ENCODE results near the gene CD52. TPM values are rescaled to one million over a fixed set of nuclear protein-coding genes. Genes with fewer than 3 reads are reported as not detected.

Gene CD52
- 874 TPM for polyA plus RNA-seq (2012; ENCODE audit: low read depth, missing spikeins)

GRCh38 chr1:26317612-26318337 lies at the start of gene CD52:
CD52 (plus strand) TSS chr1:26317958; CDS start chr1:26318018, 60 bp downstream.
- FAIRE-seq = peak; percentile 91
- peak; percentile 76 for TF ChIP-seq POLR2A (IDR thresholded peaks at IDR 0.05; ENCODE audit: low read depth, low read length)
- TF ChIP-seq POU2F2 (IDR thresholded peaks at IDR 0.05; ENCODE audit: low read depth, low read length) = no peak
- no peak; the same call in 1 of the 2 replicates for TF ChIP-seq POLR2AphosphoS5 (IDR thresholded peaks at IDR 0.05; ENCODE audit: low read depth, low read length)
- no peak for TF ChIP-seq PAX5 (IDR thresholded peaks at IDR 0.05; ENCODE audit: insufficient read depth, low read length, severe bottlenecking)
- peak; percentile 29; the same call in 1 of the 2 replicates for TF ChIP-seq SPI1 (IDR thresholded peaks at IDR 0.05; ENCODE audit: low read depth, low read length)
- no peak; the same call in 1 of the 2 replicates for TF ChIP-seq TAF1 (IDR thresholded peaks at IDR 0.05; ENCODE audit: low read depth, low read length)
- peak; percentile 67 for DNase-seq (ENCODE audit: insufficient read length, low spot score)

- DNase-seq (ENCODE audit: insufficient read length, low spot score) (no peak), FAIRE-seq (no peak)
- TF ChIP-seq POLR2A (IDR thresholded peaks at IDR 0.05; ENCODE audit: low read depth, low read length) = no peak
- no peak for TF ChIP-seq SPI1 (IDR thresholded peaks at IDR 0.05; ENCODE audit: low read depth, low read length)
- no peak for TF ChIP-seq POLR2AphosphoS5 (IDR thresholded peaks at IDR 0.05; ENCODE audit: low read depth, low read length)
- TF ChIP-seq POU2F2 (IDR thresholded peaks at IDR 0.05; ENCODE audit: low read depth, low read length) = no peak
- no peak for TF ChIP-seq TAF1 (IDR thresholded peaks at IDR 0.05; ENCODE audit: low read depth, low read length)
- TF ChIP-seq PAX5 (IDR thresholded peaks at IDR 0.05; ENCODE audit: insufficient read depth, low read length, severe bottlenecking) = no peak
Observed at GRCh38 chr1:26268290-26269197, 49.2 kb upstream of the CD52 start.

- FAIRE-seq = no peak
- DNase-seq (ENCODE audit: insufficient read length, low spot score) = no peak
- TF ChIP-seq POU2F2 (IDR thresholded peaks at IDR 0.05; ENCODE audit: low read depth, low read length) = no peak
- TF ChIP-seq POLR2AphosphoS5 (IDR thresholded peaks at IDR 0.05; ENCODE audit: low read depth, low read length) = no peak
- no peak for TF ChIP-seq POLR2A (IDR thresholded peaks at IDR 0.05; ENCODE audit: low read depth, low read length)
- TF ChIP-seq PAX5 (IDR thresholded peaks at IDR 0.05; ENCODE audit: insufficient read depth, low read length, severe bottlenecking) = no peak
- no peak for TF ChIP-seq SPI1 (IDR thresholded peaks at IDR 0.05; ENCODE audit: low read depth, low read length)
- no peak for TF ChIP-seq TAF1 (IDR thresholded peaks at IDR 0.05; ENCODE audit: low read depth, low read length)
Observed at GRCh38 chr1:26269198-26269550, 48.6 kb upstream of the CD52 start.

GRCh38 chr1:26274801-26275425 lies 42.8 kb upstream of the CD52 start:
- FAIRE-seq (peak; percentile 35), DNase-seq (ENCODE audit: insufficient read length, low spot score) (no peak)
- no peak for TF ChIP-seq PAX5 (IDR thresholded peaks at IDR 0.05; ENCODE audit: insufficient read depth, low read length, severe bottlenecking)
- no peak for TF ChIP-seq POLR2AphosphoS5 (IDR thresholded peaks at IDR 0.05; ENCODE audit: low read depth, low read length)
- TF ChIP-seq TAF1 (IDR thresholded peaks at IDR 0.05; ENCODE audit: low read depth, low read length) = no peak
- TF ChIP-seq SPI1 (IDR thresholded peaks at IDR 0.05; ENCODE audit: low read depth, low read length) = peak; percentile 16; the same call in 1 of the 2 replicates

GRCh38 chr1:26275580-26276431 lies 42.0 kb upstream of the CD52 start:
- DNase-seq (ENCODE audit: insufficient read length, low spot score) (peak; percentile 69), FAIRE-seq (peak; percentile 83)
- TF ChIP-seq POU2F2 (IDR thresholded peaks at IDR 0.05; ENCODE audit: low read depth, low read length) (no peak), POLR2AphosphoS5 (IDR thresholded peaks at IDR 0.05; ENCODE audit: low read depth, low read length) (no peak), POLR2A (IDR thresholded peaks at IDR 0.05; ENCODE audit: low read depth, low read length) (no peak), SPI1 (IDR thresholded peaks at IDR 0.05; ENCODE audit: low read depth, low read length) (no peak), TAF1 (IDR thresholded peaks at IDR 0.05; ENCODE audit: low read depth, low read length) (no peak), PAX5 (IDR thresholded peaks at IDR 0.05; ENCODE audit: insufficient read depth, low read length, severe bottlenecking) (no peak)

- DNase-seq (ENCODE audit: insufficient read length, low spot score) (no peak), FAIRE-seq (peak; percentile 75)
- TF ChIP-seq SPI1 (IDR thresholded peaks at IDR 0.05; ENCODE audit: low read depth, low read length) (0 out of 2 replicates have a peak, but pooled peaks have one; percentile 21), POLR2A (IDR thresholded peaks at IDR 0.05; ENCODE audit: low read depth, low read length) (no peak)
Observed at GRCh38 chr1:26276432-26276838, 41.3 kb upstream of the CD52 start.

- no peak for DNase-seq (ENCODE audit: insufficient read length, low spot score)
- TF ChIP-seq POU2F2 (IDR thresholded peaks at IDR 0.05; ENCODE audit: low read depth, low read length) (no peak), SPI1 (IDR thresholded peaks at IDR 0.05; ENCODE audit: low read depth, low read length) (no peak), POLR2AphosphoS5 (IDR thresholded peaks at IDR 0.05; ENCODE audit: low read depth, low read length) (no peak), POLR2A (IDR thresholded peaks at IDR 0.05; ENCODE audit: low read depth, low read length) (no peak), TAF1 (IDR thresholded peaks at IDR 0.05; ENCODE audit: low read depth, low read length) (no peak), PAX5 (IDR thresholded peaks at IDR 0.05; ENCODE audit: insufficient read depth, low read length, severe bottlenecking) (no peak)
- FAIRE-seq = no peak
Observed at GRCh38 chr1:26277261-26277661, 40.5 kb upstream of the CD52 start.

- DNase-seq (ENCODE audit: insufficient read length, low spot score) (no peak), FAIRE-seq (no peak)
- TF ChIP-seq PAX5 (IDR thresholded peaks at IDR 0.05; ENCODE audit: insufficient read depth, low read length, severe bottlenecking) (no peak), POLR2AphosphoS5 (IDR thresholded peaks at IDR 0.05; ENCODE audit: low read depth, low read length) (no peak), TAF1 (IDR thresholded peaks at IDR 0.05; ENCODE audit: low read depth, low read length) (no peak), POLR2A (IDR thresholded peaks at IDR 0.05; ENCODE audit: low read depth, low read length) (no peak), SPI1 (IDR thresholded peaks at IDR 0.05; ENCODE audit: low read depth, low read length) (no peak), POU2F2 (IDR thresholded peaks at IDR 0.05; ENCODE audit: low read depth, low read length) (no peak)
Observed at GRCh38 chr1:26277719-26278118, 40.0 kb upstream of the CD52 start.
